ENCODE measurements around the gene PTPN14. TPM values are rescaled to one million over a fixed set of nuclear protein-coding genes. Genes with fewer than 3 reads are reported as not detected.
A peak's percentile ranks its signal among the peaks of the same experiment; 100 is the strongest.
"Not testable (repeated sequence)": the region's sequence is repeated elsewhere in the genome, so short reads cannot be mapped to it uniquely, and the experiment has no call there.

PTPN14 gene
- polyA plus RNA-seq, 6 donors from 2014 or later: 0.04 to 0.05 (median 0.04) TPM; not detected in 3

- DNase-seq: no peak
- ATAC-seq (ENCODE audit: low read depth in 2 of 2): no peak
- H3K4me1 Mint-ChIP-seq: no peaks in the 10 kb centered on the region
- H3K4me3 Mint-ChIP-seq: no peak overlapping the region
- no peaks in the 10 kb centered on the region for H3K36me3 Mint-ChIP-seq
- peaks cover 0 to 4% (median 3%) of the 10 kb centered on the region in 7 donors for H3K9me3 Mint-ChIP-seq
- H3K27me3 Mint-ChIP-seq: peaks cover 0 to 16% (median 9%) of the 10 kb centered on the region in 3 donors
- H3K27ac Mint-ChIP-seq: no peak overlapping the region
These were observed 46.3 kb downstream of the PTPN14 start for GRCh38 chr1:214505134-214505533.

- H3K4me3 Mint-ChIP-seq: no peak overlapping the region
- H3K27ac Mint-ChIP-seq: no peak overlapping the region
- ATAC-seq (ENCODE audit: low read depth in 2 of 2) (no peak), DNase-seq (no peak)
- peaks cover 0 to 16% (median 9%) of the 10 kb centered on the region in 3 donors for H3K27me3 Mint-ChIP-seq
- peaks cover 0 to 4% (median 0%) of the 10 kb centered on the region in 7 donors for H3K9me3 Mint-ChIP-seq
- H3K4me1 Mint-ChIP-seq: no peaks in the 10 kb centered on the region
- no peaks in the 10 kb centered on the region for H3K36me3 Mint-ChIP-seq
These were observed 47.1 kb downstream of the PTPN14 start for GRCh38 chr1:214504330-214504729.

- Mint-ChIP-seq H3K4me1 (no peaks in the 10 kb centered on the region), H3K4me3 (no peak overlapping the region), H3K27ac (no peak overlapping the region), H3K9me3 (peaks cover 0 to 4% (median 0%) of the 10 kb centered on the region in 7 donors), H3K27me3 (peaks cover 5 to 14% (median 9%) of the 10 kb centered on the region in 3 donors), H3K36me3 (no peaks in the 10 kb centered on the region)
- ATAC-seq (ENCODE audit: low read depth in 2 of 2): no peak
- DNase-seq: no peak
These were observed 47.8 kb downstream of the PTPN14 start for GRCh38 chr1:214503553-214503952.

GRCh38 chr1:214500340-214501055 lies 50.9 kb downstream of the PTPN14 start:
- no peak for ATAC-seq (ENCODE audit: low read depth in 2 of 2)
- Mint-ChIP-seq H3K36me3 (no peaks in the 10 kb centered on the region), H3K4me1 (no peaks in the 10 kb centered on the region), H3K27ac (no peak overlapping the region), H3K27me3 (peaks cover 5 to 9% (median 7%) of the 10 kb centered on the region in 3 donors), H3K9me3 (no peaks in the 10 kb centered on the region), H3K4me3 (no peak overlapping the region)
- no peak for DNase-seq

- ATAC-seq (ENCODE audit: low read depth in 2 of 2): no peak
- no peak for DNase-seq
- Mint-ChIP-seq H3K27me3 (peaks cover 1 to 7% (median 6%) of the 10 kb centered on the region in 3 donors), H3K36me3 (no peaks in the 10 kb centered on the region), H3K4me3 (no peak overlapping the region), H3K4me1 (no peaks in the 10 kb centered on the region), H3K27ac (no peak overlapping the region), H3K9me3 (peaks cover 0 to 2% (median 0%) of the 10 kb centered on the region in 7 donors)
These were observed 51.7 kb downstream of the PTPN14 start for GRCh38 chr1:214499732-214500131.

GRCh38 chr1:214498021-214498420 lies 53.4 kb downstream of the PTPN14 start:
- ATAC-seq (ENCODE audit: low read depth in 2 of 2) (no peak), DNase-seq (no peak)
- no peaks in the 10 kb centered on the region for H3K36me3 Mint-ChIP-seq
- H3K4me1 Mint-ChIP-seq: no peaks in the 10 kb centered on the region
- peaks cover 0 to 14% (median 3%) of the 10 kb centered on the region in 3 donors for H3K27me3 Mint-ChIP-seq
- peaks cover 0 to 2% (median 0%) of the 10 kb centered on the region in 7 donors for H3K9me3 Mint-ChIP-seq
- H3K27ac Mint-ChIP-seq: no peak overlapping the region
- no peak overlapping the region for H3K4me3 Mint-ChIP-seq

GRCh38 chr1:214496126-214496525 lies 55.3 kb downstream of the PTPN14 start:
- DNase-seq (no peak), ATAC-seq (ENCODE audit: low read depth in 2 of 2) (no peak)
- Mint-ChIP-seq H3K9me3 (peaks cover 0 to 2% (median 0%) of the 10 kb centered on the region in 7 donors), H3K36me3 (no peaks in the 10 kb centered on the region), H3K27me3 (peaks cover 0 to 14% (median 3%) of the 10 kb centered on the region in 3 donors), H3K4me3 (no peak overlapping the region), H3K27ac (no peak overlapping the region), H3K4me1 (no peaks in the 10 kb centered on the region)

GRCh38 chr1:214494706-214495105 lies 56.7 kb downstream of the PTPN14 start:
- no peak overlapping the region for H3K27ac Mint-ChIP-seq
- H3K4me3 Mint-ChIP-seq: no peak overlapping the region
- peaks cover 0 to 14% (median 3%) of the 10 kb centered on the region in 3 donors for H3K27me3 Mint-ChIP-seq
- no peaks in the 10 kb centered on the region for H3K4me1 Mint-ChIP-seq
- ATAC-seq (ENCODE audit: low read depth in 2 of 2) (no peak), DNase-seq (no peak)
- no peaks in the 10 kb centered on the region for H3K36me3 Mint-ChIP-seq
- peaks cover 0 to 2% (median 0%) of the 10 kb centered on the region in 7 donors for H3K9me3 Mint-ChIP-seq

GRCh38 chr1:214494179-214494578 lies 57.2 kb downstream of the PTPN14 start:
- not testable (repeated sequence) for ATAC-seq (ENCODE audit: low read depth in 2 of 2); H3K9me3 Mint-ChIP-seq; H3K4me1 Mint-ChIP-seq; H3K27ac Mint-ChIP-seq; H3K36me3 Mint-ChIP-seq; H3K4me3 Mint-ChIP-seq; DNase-seq
- H3K27me3 Mint-ChIP-seq: peaks cover 0 to 13% (median 3%) of the 10 kb centered on the region in 3 donors

GRCh38 chr1:214493126-214493796 lies 58.1 kb downstream of the PTPN14 start:
- no peaks in the 10 kb centered on the region for H3K4me1 Mint-ChIP-seq
- peaks cover 0 to 8% (median 3%) of the 10 kb centered on the region in 3 donors for H3K27me3 Mint-ChIP-seq
- DNase-seq (no peak), ATAC-seq (ENCODE audit: low read depth in 2 of 2) (no peak)
- H3K27ac Mint-ChIP-seq: no peak overlapping the region
- no peaks in the 10 kb centered on the region for H3K36me3 Mint-ChIP-seq
- no peak overlapping the region for H3K4me3 Mint-ChIP-seq
- H3K9me3 Mint-ChIP-seq: peaks cover 0 to 2% (median 0%) of the 10 kb centered on the region in 7 donors

- DNase-seq (no peak), ATAC-seq (ENCODE audit: low read depth in 2 of 2) (no peak)
- no peaks in the 10 kb centered on the region for H3K36me3 Mint-ChIP-seq
- no peak overlapping the region for H3K27ac Mint-ChIP-seq
- H3K27me3 Mint-ChIP-seq: peaks cover 0 to 13% (median 3%) of the 10 kb centered on the region in 3 donors
- no peak overlapping the region for H3K4me3 Mint-ChIP-seq
- H3K9me3 Mint-ChIP-seq: peaks cover 0 to 2% (median 0%) of the 10 kb centered on the region in 7 donors
- no peaks in the 10 kb centered on the region for H3K4me1 Mint-ChIP-seq
These were observed 58.9 kb downstream of the PTPN14 start for GRCh38 chr1:214492401-214493075.

GRCh38 chr1:214491468-214492146 lies 59.8 kb downstream of the PTPN14 start:
- ATAC-seq (ENCODE audit: low read depth in 2 of 2): no peak
- Mint-ChIP-seq H3K4me3 (no peak overlapping the region), H3K27ac (peak overlapping the region in 1 of 6 donors; percentile 57), H3K36me3 (no peaks in the 10 kb centered on the region), H3K4me1 (no peaks in the 10 kb centered on the region), H3K27me3 (peaks cover 0 to 13% (median 3%) of the 10 kb centered on the region in 3 donors), H3K9me3 (peaks cover 0 to 2% (median 0%) of the 10 kb centered on the region in 7 donors)
- no peak for DNase-seq

- Mint-ChIP-seq H3K27me3 (peaks cover 0 to 4% (median 0%) of the 10 kb centered on the region in 3 donors), H3K36me3 (no peaks in the 10 kb centered on the region)
- no peak for ATAC-seq (ENCODE audit: low read depth in 2 of 2)
These were observed 66.3 kb downstream of the PTPN14 start for GRCh38 chr1:214485151-214485550.

More at GRCh38 chr1:214485151-214485550, 66.3 kb downstream of the PTPN14 start:
- H3K9me3 Mint-ChIP-seq: no peaks in the 10 kb centered on the region
- no peak for DNase-seq
- H3K4me1 Mint-ChIP-seq: no peaks in the 10 kb centered on the region
- peak overlapping the region in 1 of 6 donors; percentile 40 for H3K27ac Mint-ChIP-seq
- no peak overlapping the region for H3K4me3 Mint-ChIP-seq

All from naive B cell (primary cell).